GM23338 (cell line): ENCODE results near the gene ZSWIM1.

Experiments
- EZH2 ChIP-seq: fragments of 200-600 bp; sonication (generic); IDR thresholded peaks from one replicate; pipeline ENCODE4 v1.8.0; 2017; ENCODE audit warnings: antibody characterized with exemption, mild to moderate bottlenecking, low read depth; ENCODE audit not compliant: unreplicated experiment
- EZH2phosphoT487 ChIP-seq: fragments of 200-600 bp; sonication (generic); IDR thresholded peaks from one replicate; pipeline ENCODE4 v1.8.1; 2018; ENCODE audit warnings: antibody characterized with exemption; ENCODE audit not compliant: unreplicated experiment
- JUNB ChIP-seq: IDR thresholded peaks from one replicate; pipeline ENCODE4 v1.6.1; 2016; ENCODE audit warnings: antibody characterized with exemption; ENCODE audit not compliant: unreplicated experiment
- POLR2AphosphoS5 ChIP-seq: IDR thresholded peaks from 2 replicates; pipeline ENCODE4 v1.6.1; 2016; ENCODE audit warnings: antibody characterized with exemption, low read depth
- ZNF114 ChIP-seq: fragments of 250-450 bp; sonication (Bioruptor Pico); IDR thresholded peaks from 2 replicates; pipeline ENCODE4 v1.5.0; 2020; ENCODE audit warnings: mild to moderate bottlenecking, moderate library complexity
- TF ChIP-seq, protein P1 (sequence below), 2 experiments: fragments of 200-600 bp in 1 of 2; sonication (generic) in 1 of 2; conservative IDR thresholded peaks; 2 replicates each; pipeline versions ENCODE4 v1.5.1 to v1.6.1; 2016 to 2017; ENCODE audit warnings: antibody characterized with exemption in 2 of 2, low read depth in 2 of 2, mild to moderate bottlenecking in 2 of 2, moderate library complexity in 1 of 2
- TF ChIP-seq, protein P2 (sequence below): IDR thresholded peaks from one replicate; pipeline ENCODE4 v1.6.1; 2018; ENCODE audit warnings: antibody characterized with exemption; ENCODE audit not compliant: unreplicated experiment
- TF ChIP-seq, protein P3 (sequence below): IDR thresholded peaks from 2 replicates; pipeline ENCODE4 v1.6.1; 2016; ENCODE audit warnings: antibody characterized with exemption

DNA sequence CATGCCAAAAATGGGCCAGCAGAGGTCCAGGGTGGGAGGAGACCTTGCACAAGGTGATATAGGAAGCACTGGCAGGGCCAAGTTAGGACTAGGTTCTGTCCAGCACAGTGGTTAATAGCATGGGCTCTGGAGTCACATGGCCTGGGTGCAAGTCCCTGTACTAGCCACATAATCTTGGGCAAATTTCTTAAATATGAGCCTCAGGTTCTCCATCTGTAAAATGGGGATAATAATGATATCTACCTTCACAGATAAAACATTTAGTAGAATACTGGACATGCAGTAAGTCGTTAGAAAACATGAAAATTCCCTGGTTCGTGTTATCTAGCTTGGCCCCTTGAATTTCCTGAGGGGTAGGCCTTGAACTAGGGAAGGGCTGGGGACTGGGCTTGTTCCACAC lies 16.3 kb downstream of the ZSWIM1 start:
- TF ChIP-seq, protein P1, sequence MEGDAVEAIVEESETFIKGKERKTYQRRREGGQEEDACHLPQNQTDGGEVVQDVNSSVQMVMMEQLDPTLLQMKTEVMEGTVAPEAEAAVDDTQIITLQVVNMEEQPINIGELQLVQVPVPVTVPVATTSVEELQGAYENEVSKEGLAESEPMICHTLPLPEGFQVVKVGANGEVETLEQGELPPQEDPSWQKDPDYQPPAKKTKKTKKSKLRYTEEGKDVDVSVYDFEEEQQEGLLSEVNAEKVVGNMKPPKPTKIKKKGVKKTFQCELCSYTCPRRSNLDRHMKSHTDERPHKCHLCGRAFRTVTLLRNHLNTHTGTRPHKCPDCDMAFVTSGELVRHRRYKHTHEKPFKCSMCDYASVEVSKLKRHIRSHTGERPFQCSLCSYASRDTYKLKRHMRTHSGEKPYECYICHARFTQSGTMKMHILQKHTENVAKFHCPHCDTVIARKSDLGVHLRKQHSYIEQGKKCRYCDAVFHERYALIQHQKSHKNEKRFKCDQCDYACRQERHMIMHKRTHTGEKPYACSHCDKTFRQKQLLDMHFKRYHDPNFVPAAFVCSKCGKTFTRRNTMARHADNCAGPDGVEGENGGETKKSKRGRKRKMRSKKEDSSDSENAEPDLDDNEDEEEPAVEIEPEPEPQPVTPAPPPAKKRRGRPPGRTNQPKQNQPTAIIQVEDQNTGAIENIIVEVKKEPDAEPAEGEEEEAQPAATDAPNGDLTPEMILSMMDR (conservative IDR thresholded peaks at IDR 0.05; ENCODE audit: low read depth in 2 of 2), result no peak
- TF ChIP-seq, protein P2, sequence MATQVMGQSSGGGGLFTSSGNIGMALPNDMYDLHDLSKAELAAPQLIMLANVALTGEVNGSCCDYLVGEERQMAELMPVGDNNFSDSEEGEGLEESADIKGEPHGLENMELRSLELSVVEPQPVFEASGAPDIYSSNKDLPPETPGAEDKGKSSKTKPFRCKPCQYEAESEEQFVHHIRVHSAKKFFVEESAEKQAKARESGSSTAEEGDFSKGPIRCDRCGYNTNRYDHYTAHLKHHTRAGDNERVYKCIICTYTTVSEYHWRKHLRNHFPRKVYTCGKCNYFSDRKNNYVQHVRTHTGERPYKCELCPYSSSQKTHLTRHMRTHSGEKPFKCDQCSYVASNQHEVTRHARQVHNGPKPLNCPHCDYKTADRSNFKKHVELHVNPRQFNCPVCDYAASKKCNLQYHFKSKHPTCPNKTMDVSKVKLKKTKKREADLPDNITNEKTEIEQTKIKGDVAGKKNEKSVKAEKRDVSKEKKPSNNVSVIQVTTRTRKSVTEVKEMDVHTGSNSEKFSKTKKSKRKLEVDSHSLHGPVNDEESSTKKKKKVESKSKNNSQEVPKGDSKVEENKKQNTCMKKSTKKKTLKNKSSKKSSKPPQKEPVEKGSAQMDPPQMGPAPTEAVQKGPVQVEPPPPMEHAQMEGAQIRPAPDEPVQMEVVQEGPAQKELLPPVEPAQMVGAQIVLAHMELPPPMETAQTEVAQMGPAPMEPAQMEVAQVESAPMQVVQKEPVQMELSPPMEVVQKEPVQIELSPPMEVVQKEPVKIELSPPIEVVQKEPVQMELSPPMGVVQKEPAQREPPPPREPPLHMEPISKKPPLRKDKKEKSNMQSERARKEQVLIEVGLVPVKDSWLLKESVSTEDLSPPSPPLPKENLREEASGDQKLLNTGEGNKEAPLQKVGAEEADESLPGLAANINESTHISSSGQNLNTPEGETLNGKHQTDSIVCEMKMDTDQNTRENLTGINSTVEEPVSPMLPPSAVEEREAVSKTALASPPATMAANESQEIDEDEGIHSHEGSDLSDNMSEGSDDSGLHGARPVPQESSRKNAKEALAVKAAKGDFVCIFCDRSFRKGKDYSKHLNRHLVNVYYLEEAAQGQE, result no peak
- TF ChIP-seq EZH2 (no peak), JUNB (no peak), POLR2AphosphoS5 (no peak), ZNF114 (CRISPR knock-in tag) (no peak), EZH2phosphoT487 (no peak)
- TF ChIP-seq, protein P3, sequence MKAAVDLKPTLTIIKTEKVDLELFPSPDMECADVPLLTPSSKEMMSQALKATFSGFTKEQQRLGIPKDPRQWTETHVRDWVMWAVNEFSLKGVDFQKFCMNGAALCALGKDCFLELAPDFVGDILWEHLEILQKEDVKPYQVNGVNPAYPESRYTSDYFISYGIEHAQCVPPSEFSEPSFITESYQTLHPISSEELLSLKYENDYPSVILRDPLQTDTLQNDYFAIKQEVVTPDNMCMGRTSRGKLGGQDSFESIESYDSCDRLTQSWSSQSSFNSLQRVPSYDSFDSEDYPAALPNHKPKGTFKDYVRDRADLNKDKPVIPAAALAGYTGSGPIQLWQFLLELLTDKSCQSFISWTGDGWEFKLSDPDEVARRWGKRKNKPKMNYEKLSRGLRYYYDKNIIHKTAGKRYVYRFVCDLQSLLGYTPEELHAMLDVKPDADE, result no peak
